Measurements from ENCODE around the gene ADORA1. TPM values are rescaled to one million over a fixed set of nuclear protein-coding genes. Genes with fewer than 3 reads are reported as not detected.

Gene ADORA1
- total RNA-seq, 1 donor from 2014 or later, result not detected

DNA sequence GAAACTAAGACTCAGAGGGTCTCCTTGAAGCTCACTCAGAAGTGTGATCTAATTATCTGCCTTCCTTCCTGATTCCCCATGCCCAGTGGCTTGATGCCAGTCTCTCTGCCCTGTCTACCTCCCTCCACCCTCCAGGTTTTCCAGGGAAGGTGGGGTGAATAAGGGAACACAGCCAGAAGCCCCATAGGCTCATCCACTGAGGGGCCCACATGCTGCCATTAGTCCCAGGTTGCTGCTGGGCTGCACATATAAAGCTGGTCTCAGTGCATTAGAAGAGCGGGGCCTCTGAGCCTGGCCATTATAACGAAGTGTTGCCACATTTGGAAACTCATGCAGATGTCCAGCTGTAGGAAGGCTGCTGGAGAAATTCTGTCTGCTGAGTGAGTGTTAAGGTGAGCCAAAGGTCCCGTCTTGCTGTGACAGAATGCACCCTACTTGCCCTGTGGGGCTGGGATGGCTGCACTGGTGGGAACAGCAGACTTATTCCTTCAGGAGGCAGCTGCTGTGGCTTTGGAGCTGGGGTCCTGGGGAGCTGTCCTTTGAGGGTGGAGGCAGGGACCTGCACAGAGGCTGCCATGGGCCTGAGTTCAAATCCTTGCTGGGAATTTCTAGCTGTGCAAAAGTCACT lies 2.9 kb downstream of the ADORA1 start:
- H3K27ac Mint-ChIP-seq, result no peak overlapping the region
- no peaks in the 10 kb centered on the region for H3K36me3 Mint-ChIP-seq (ENCODE audit: low read depth)
- no peaks in the 10 kb centered on the region for H3K9me3 Mint-ChIP-seq
- DNase-seq (ENCODE audit: low spot score), result no peak
- H3K4me1 Mint-ChIP-seq (ENCODE audit: low read depth), result peaks cover 4% of the 10 kb centered on the region
- H3K27me3 Mint-ChIP-seq (ENCODE audit: low read depth), result peaks cover 30% of the 10 kb centered on the region
- no peak overlapping the region for H3K4me3 Mint-ChIP-seq (ENCODE audit: low read depth)
- intact Hi-C loops (cut with micrococcal nuclease), result no loop called here

DNA sequence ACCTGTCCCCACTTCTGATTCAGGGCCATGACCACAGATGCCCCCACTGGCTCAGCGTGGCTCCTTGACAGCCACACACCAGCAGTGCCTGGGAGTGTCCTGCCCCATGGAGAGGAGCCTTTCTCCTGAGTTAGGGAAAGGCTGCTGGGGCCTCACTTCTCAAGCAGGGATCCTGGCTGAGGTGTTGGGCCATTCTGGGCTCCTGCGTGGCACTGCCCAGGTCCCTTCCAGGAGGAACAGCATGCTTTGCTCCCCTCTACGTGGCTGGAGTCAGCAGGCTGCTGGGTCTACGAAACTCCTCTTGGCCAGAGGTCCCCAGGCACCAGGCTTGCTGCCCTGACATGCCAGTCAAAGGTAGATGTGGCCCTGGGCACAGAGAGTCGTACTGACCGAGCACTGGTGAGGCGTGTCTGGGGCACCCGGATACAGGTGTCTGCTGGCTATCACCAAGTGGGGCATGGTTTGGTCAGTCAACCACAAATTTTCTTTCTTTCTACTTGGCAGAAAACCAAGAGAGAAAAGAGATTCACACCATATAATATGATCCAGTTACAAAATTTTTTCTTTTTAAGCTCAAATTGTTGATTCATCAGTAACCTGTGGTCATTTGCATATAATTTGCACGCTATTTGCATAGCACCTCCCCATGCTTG lies 4.1 kb downstream of the ADORA1 start:
- H3K4me1 Mint-ChIP-seq (ENCODE audit: low read depth), result peaks cover 8% of the 10 kb centered on the region
- H3K36me3 Mint-ChIP-seq (ENCODE audit: low read depth), result no peaks in the 10 kb centered on the region
- peaks cover 25% of the 10 kb centered on the region for H3K27me3 Mint-ChIP-seq (ENCODE audit: low read depth)
- H3K9me3 Mint-ChIP-seq, result no peaks in the 10 kb centered on the region
- H3K4me3 Mint-ChIP-seq (ENCODE audit: low read depth), result no peak overlapping the region
- DNase-seq (ENCODE audit: low spot score), result no peak
- no peak overlapping the region for H3K27ac Mint-ChIP-seq
- intact Hi-C loops (cut with micrococcal nuclease), result no loop called here

DNA sequence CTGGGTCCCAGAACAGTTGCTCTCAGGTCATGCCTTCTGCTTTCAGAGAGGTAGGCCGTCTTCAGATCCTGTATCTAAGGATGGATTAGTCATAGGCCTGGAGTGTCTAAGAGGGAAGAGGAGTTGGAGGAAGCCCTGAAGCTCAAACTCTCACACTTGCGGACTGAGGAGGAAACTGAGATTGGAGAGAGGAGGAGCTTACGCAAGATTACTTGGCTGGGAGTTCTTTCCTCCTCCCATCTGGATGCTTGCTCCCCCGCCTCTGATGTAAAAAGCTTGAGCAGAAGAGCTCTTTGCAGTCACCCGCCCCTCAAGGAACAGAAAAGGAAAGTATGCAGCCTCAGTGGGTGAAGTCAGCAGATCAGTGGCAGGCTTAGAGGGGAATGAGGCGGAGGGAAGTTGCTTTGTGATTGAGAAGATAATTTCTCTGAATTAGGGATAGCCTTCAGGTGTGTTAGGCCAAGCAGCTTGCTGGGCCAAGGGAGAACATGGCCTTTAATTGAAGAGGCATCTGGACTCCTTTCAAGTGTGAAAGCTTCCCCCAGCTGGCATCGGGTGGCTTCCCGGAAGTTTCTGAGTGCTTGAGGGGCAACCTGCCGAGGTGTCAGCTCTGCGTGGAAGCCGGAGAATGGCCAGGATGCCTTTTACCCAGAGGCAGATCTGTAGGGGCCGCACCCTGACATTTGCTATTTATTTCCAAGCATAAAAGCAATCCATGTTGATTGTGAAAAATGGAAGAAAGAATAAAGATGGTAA lies 6.6 kb downstream of the ADORA1 start:
- no peak overlapping the region for H3K4me3 Mint-ChIP-seq (ENCODE audit: low read depth)

DNA sequence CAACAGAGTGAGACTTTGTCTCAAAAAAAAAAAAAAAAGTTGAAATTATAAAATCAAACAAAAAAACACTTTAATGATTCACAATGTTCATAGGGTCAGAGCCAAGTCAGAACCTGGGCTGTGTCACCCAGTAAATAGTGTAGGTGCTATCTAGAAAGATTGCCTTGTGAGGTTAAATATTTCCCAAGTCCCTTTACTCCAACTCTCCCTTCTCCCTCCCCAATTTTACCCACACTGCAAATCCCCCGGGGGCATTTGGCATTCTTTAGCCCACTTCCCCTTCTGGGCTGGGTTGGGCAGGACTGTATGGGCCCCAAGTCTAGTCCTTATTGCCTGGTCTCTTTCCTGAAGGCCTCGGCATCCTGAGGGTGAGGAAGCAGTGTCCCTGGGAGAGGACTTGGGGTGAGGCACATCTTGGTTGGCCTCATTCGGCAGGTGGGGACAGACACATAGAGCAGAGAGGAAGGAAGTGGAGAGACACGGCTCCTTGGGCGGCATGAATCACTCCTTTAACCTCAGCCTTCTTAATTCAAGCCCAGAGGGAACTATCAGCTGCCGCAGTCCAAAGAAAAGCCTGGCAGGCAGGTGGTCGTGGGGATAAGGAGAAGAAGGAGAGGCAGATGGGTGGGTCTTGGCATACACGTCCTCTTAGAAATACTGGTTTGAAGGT lies 8.2 kb downstream of the ADORA1 start:
- no peaks in the 10 kb centered on the region for H3K9me3 Mint-ChIP-seq
- H3K27ac Mint-ChIP-seq, result no peak overlapping the region
- intact Hi-C loops (cut with micrococcal nuclease), result no loop called here
- no peaks in the 10 kb centered on the region for H3K36me3 Mint-ChIP-seq (ENCODE audit: low read depth)
- no peak overlapping the region for H3K4me3 Mint-ChIP-seq (ENCODE audit: low read depth)
- H3K27me3 Mint-ChIP-seq (ENCODE audit: low read depth), result peaks cover 11% of the 10 kb centered on the region
- peaks cover 4% of the 10 kb centered on the region for H3K4me1 Mint-ChIP-seq (ENCODE audit: low read depth)
- no peak for DNase-seq (ENCODE audit: low spot score)

More for the DNA sequence above, 6.6 kb downstream of the ADORA1 start:
- H3K27ac Mint-ChIP-seq, result no peak overlapping the region
- no peaks in the 10 kb centered on the region for H3K9me3 Mint-ChIP-seq
- peaks cover 4% of the 10 kb centered on the region for H3K4me1 Mint-ChIP-seq (ENCODE audit: low read depth)
- intact Hi-C loops (cut with micrococcal nuclease), result no loop called here
- H3K27me3 Mint-ChIP-seq (ENCODE audit: low read depth), result peaks cover 14% of the 10 kb centered on the region
- H3K36me3 Mint-ChIP-seq (ENCODE audit: low read depth), result no peaks in the 10 kb centered on the region
- DNase-seq (ENCODE audit: low spot score), result no peak

DNA sequence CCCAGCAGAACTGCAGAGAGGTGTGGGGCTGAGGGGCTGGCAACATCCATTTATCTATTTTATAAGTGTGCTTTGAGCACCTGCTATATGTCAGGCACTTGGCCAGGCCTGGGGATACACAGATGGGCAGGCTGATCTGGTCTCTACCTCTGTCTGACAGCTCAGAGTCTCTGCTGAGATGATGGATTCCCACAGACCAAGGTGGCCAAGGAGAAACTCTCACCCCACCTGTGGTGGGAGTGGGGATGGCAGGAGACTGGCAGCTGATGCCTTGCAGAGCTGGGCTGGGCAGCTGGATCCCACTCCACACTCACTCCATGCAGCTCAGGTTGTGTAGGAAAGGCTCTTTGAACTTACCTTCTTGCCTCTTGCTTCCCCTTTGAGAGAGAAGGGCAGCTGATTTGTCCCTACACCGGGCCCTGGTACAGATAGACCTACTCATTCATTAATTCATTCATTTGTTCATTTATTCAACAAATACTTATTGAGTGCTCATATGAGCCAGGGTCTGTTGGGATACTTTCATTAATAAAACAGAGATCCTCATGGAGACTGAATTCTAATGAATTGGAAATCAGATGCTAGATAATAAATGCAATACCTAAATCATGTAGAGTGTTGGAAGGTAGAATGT lies 9.0 kb downstream of the ADORA1 start:
- Mint-ChIP-seq H3K9me3 (no peaks in the 10 kb centered on the region), H3K4me1 (ENCODE audit: low read depth) (peaks cover 4% of the 10 kb centered on the region), H3K36me3 (ENCODE audit: low read depth) (no peaks in the 10 kb centered on the region), H3K4me3 (ENCODE audit: low read depth) (no peak overlapping the region), H3K27me3 (ENCODE audit: low read depth) (peaks cover 11% of the 10 kb centered on the region), H3K27ac (no peak overlapping the region)
- no peak for DNase-seq (ENCODE audit: low spot score)
- intact Hi-C loops (cut with micrococcal nuclease), result no loop called here

DNA sequence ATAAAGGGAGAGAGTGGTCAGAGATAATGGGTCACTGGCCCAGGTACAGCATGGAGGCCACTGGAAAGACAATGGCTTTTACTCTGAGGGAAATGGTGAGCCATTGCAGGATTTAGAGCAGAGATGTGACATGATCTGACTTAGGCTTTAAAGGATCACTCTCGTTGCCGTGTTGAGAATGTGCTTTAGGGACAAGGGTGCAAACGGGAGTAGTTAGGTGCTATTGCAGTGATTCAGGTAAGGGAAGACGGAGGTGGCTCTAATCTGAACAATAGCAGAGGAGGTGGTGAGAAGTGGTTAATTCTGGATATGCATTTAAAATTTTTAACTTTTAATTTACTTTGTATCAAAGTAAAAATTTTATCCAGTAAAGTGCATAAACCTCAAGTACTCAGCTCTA lies 9.8 kb downstream of the ADORA1 start:
- peaks cover 11% of the 10 kb centered on the region for H3K27me3 Mint-ChIP-seq (ENCODE audit: low read depth)
- H3K4me3 Mint-ChIP-seq (ENCODE audit: low read depth), result no peak overlapping the region
- no peak for DNase-seq (ENCODE audit: low spot score)
- no peaks in the 10 kb centered on the region for H3K36me3 Mint-ChIP-seq (ENCODE audit: low read depth)
- no peak overlapping the region for H3K27ac Mint-ChIP-seq
- H3K4me1 Mint-ChIP-seq (ENCODE audit: low read depth), result peaks cover 4% of the 10 kb centered on the region
- no peaks in the 10 kb centered on the region for H3K9me3 Mint-ChIP-seq
- intact Hi-C loops (cut with micrococcal nuclease), result no loop called here

DNA sequence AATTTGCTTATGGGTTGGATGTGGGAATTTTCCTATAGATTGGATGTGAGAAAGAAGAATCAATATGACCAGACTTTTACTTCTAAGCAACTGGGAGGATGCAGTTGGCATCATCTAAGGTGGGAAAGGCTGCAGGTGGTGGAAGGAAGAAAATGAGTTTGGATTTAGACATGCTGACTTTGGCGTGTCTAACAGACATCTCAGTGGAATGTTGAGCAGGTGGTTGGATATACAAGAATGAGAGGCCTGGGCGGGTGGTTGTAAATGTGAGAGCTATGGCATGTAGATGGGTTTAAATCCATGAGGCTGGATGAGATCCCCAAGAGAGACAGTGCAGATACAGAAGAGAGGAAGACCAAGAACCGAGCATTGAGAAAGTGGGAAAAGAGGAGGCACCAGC lies 10.5 kb downstream of the ADORA1 start:
- DNase-seq (ENCODE audit: low spot score), result no peak
- Mint-ChIP-seq H3K9me3 (no peaks in the 10 kb centered on the region), H3K27ac (no peak overlapping the region), H3K4me3 (ENCODE audit: low read depth) (no peak overlapping the region), H3K4me1 (ENCODE audit: low read depth) (peaks cover 4% of the 10 kb centered on the region), H3K27me3 (ENCODE audit: low read depth) (peaks cover 11% of the 10 kb centered on the region), H3K36me3 (ENCODE audit: low read depth) (no peaks in the 10 kb centered on the region)
- intact Hi-C loops (cut with micrococcal nuclease), result no loop called here

DNA sequence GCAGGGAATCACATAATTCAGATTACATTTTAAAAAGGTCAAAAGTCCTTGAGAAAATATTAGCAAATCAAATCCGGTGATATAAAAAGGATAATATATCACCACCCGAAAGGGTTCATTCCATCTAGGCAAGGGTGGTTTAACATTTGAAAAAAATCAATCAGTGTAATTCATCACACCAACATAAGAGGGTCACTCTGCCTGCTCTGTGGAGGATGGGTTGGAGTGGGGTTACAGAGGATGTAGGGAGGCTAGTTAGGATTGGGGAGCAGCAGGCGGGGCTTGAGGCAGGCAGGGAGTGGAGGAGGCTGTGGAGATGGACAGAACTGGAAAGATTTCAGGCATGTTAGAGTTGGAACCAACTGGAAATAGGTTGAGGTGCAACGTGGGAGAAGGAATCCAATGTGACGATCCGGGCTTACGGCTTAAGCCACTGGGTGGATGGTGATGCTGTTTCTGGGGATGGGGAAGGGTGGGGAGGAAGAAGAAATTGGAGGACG lies 12.5 kb downstream of the ADORA1 start:
- H3K36me3 Mint-ChIP-seq (ENCODE audit: low read depth), result no peaks in the 10 kb centered on the region
- intact Hi-C loops (cut with micrococcal nuclease), result no loop called here
- DNase-seq (ENCODE audit: low spot score), result no peak
- H3K4me1 Mint-ChIP-seq (ENCODE audit: low read depth), result peaks cover 4% of the 10 kb centered on the region
- no peak overlapping the region for H3K27ac Mint-ChIP-seq
- no peaks in the 10 kb centered on the region for H3K9me3 Mint-ChIP-seq
- H3K27me3 Mint-ChIP-seq (ENCODE audit: low read depth), result peaks cover 11% of the 10 kb centered on the region
- no peak overlapping the region for H3K4me3 Mint-ChIP-seq (ENCODE audit: low read depth)

DNA sequence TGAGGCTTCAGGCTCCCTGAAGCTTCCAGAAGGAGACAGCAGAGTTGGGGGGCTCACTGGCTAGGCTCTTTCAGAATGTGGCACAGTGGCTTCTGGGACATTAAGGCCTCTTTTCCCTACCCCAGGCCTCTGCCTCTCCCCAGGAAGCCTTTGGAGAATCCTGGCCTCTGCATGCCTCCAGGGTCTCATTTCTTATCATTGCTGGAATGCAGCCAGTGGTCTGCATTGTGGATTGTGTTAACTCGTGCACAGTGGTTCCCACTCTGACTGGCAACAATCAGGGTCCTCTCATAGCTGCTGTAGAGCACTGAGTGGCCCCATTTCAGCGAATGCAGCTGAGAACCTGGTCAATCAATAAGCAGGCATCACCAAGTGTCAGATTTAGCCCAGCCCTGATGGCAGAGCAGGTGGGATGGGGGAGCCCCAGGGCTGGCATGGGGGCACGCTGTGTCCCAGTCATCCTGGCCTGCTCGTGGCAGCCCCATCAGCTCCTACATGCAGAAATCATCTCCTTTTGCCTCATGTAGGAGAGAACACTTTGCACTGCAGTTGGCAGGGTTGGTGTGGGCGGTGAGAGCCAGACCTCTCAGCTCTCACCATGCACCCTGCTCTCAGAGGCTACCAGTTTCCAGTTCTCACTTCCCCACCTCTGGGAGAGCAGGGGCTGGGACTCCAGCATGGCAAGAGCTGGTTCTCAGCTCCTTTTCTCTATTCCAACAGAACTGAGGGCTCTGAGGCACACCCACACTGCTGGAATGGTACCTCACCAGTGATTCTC lies 13.4 kb downstream of the ADORA1 start:
- DNase-seq (ENCODE audit: low spot score), result no peak
- H3K4me3 Mint-ChIP-seq (ENCODE audit: low read depth), result no peak overlapping the region
- H3K9me3 Mint-ChIP-seq, result no peaks in the 10 kb centered on the region
- no peak overlapping the region for H3K27ac Mint-ChIP-seq
- no peaks in the 10 kb centered on the region for H3K36me3 Mint-ChIP-seq (ENCODE audit: low read depth)
- intact Hi-C loops (cut with micrococcal nuclease), result no loop called here
- peaks cover 9% of the 10 kb centered on the region for H3K27me3 Mint-ChIP-seq (ENCODE audit: low read depth)
- H3K4me1 Mint-ChIP-seq (ENCODE audit: low read depth), result peaks cover 2% of the 10 kb centered on the region

DNA sequence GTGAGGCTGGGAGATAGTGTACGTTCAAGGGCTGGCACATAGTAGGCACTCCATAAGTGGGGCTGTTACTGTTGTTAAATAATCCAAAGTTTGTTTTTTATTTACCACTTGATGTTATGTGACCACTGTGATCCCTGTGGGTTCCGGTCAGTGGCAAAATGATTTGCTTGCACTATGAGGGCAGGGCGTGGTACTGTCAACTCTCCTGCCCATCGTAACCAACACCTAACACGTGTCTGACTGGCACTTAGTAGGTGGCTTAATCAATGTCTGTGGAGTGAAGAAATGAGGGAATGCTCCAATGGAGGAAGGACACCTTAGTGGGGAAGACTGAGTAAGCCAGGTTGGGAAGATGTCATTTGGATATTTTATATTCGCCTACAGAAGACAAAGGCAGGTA lies 14.6 kb downstream of the ADORA1 start:
- Mint-ChIP-seq H3K4me3 (ENCODE audit: low read depth) (no peak overlapping the region), H3K36me3 (ENCODE audit: low read depth) (no peaks in the 10 kb centered on the region), H3K27ac (no peak overlapping the region), H3K9me3 (no peaks in the 10 kb centered on the region), H3K27me3 (ENCODE audit: low read depth) (peaks cover 3% of the 10 kb centered on the region), H3K4me1 (ENCODE audit: low read depth) (no peaks in the 10 kb centered on the region)
- intact Hi-C loops (cut with micrococcal nuclease), result no loop called here
- DNase-seq (ENCODE audit: low spot score), result no peak

DNA sequence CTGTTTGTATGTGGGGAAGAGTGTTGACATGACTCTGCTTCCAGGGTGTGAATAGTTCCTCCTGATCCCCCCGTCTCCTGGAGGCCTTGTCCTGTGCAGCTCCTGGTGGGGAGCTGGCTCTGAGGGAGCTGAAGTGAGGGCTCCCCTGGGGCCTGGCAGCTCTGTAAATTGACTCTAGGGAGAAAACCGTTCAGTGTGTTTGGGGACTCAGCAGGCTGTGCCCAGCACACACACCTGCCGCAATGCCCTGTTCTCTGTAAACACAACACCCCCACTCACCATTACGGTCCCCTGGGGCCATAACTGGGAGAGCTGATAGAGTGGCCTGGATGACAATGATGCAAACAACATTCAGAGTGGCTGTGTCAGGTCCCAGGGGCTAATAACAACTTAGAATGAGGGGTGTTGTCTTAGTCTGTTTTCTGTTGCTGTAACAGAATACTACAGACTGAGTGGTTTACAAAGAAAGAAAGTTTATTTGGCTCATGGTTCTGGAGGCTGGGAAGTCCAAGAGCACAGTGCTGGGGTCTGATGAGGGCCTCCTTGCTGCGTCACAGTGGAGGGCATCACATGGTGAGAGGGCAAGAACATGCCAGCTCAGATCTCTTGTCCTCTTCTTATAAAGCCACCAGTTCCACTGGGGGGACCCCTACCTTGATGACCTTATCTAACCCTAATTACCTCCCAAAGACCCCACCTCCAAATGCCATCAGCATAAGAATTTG lies 15.3 kb downstream of the ADORA1 start:
- no peak overlapping the region for H3K4me3 Mint-ChIP-seq (ENCODE audit: low read depth)

More for the DNA sequence above, 15.3 kb downstream of the ADORA1 start:
- H3K27me3 Mint-ChIP-seq (ENCODE audit: low read depth), result no peaks in the 10 kb centered on the region
- no peaks in the 10 kb centered on the region for H3K9me3 Mint-ChIP-seq
- H3K36me3 Mint-ChIP-seq (ENCODE audit: low read depth), result no peaks in the 10 kb centered on the region
- H3K4me1 Mint-ChIP-seq (ENCODE audit: low read depth), result no peaks in the 10 kb centered on the region
- intact Hi-C loops (cut with micrococcal nuclease), result no loop called here
- no peak overlapping the region for H3K27ac Mint-ChIP-seq
- no peak for DNase-seq (ENCODE audit: low spot score)

Measured in activated T-helper 2 cell treated with anti-CD3 and anti-CD28 coated beads, Interferon-gamma antibody, Interleukin-2, Interleukin-4, amounts not matched to agents 10 μg/mL and 5 μg/mL and 100 μg/mL, durations not matched to agents 14 hours and 24 hours and 36 hours (primary cell).